ENCODE results near the gene SLAIN1. TPM values are rescaled to one million over a fixed set of nuclear protein-coding genes. Genes with fewer than 3 reads are reported as not detected.

SLAIN1 gene
- total RNA-seq, 2 donors from 2014 or later: 14.8 to 20.0 TPM

DNA sequence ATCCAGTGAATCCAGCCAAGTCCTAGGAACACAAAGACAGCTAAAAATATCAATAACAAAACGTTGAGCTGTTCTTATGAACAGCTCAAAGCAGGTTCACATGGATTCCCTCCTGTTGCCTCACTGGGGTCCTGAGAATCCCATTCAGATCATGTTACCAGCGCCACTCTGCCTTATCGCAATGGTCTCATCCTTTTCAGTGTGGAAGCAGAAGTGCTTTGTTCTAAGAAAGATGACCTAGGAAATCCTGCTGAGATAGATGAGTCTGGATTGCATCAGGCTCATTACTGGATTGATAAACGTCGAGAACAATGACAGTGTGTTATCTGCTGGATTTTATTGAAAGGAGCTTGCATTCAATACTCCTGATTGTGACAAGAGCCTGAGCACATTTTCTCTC is 87.0 kb downstream of the SLAIN1 start:
- ATAC-seq: no peak
- no peaks in the 10 kb centered on the region for H3K36me3 ChIP-seq (replicated peaks in 1 of 2; ENCODE audit: insufficient read depth in 1 of 2, low read depth in 2 of 2)
- TF ChIP-seq, protein P1, sequence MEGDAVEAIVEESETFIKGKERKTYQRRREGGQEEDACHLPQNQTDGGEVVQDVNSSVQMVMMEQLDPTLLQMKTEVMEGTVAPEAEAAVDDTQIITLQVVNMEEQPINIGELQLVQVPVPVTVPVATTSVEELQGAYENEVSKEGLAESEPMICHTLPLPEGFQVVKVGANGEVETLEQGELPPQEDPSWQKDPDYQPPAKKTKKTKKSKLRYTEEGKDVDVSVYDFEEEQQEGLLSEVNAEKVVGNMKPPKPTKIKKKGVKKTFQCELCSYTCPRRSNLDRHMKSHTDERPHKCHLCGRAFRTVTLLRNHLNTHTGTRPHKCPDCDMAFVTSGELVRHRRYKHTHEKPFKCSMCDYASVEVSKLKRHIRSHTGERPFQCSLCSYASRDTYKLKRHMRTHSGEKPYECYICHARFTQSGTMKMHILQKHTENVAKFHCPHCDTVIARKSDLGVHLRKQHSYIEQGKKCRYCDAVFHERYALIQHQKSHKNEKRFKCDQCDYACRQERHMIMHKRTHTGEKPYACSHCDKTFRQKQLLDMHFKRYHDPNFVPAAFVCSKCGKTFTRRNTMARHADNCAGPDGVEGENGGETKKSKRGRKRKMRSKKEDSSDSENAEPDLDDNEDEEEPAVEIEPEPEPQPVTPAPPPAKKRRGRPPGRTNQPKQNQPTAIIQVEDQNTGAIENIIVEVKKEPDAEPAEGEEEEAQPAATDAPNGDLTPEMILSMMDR (IDR thresholded peaks at IDR 0.05): no peak
- no peak for TF ChIP-seq POLR2A (IDR thresholded peaks at IDR 0.05)
- no peak for DNase-seq
- peaks cover 6% of the 10 kb centered on the region for H3K4me1 ChIP-seq
- H3K27ac ChIP-seq: no peak overlapping the region
- H3K4me3 ChIP-seq: no peak overlapping the region
- H3K27me3 ChIP-seq: no peaks in the 10 kb centered on the region
- WGBS, 2 donors: 52 to 63% methylated on average over 5 of the region's 5 CpGs
- H3K9me3 ChIP-seq: no peaks in the 10 kb centered on the region
- intact Hi-C loops (cut with DNase I): no loop called here

DNA sequence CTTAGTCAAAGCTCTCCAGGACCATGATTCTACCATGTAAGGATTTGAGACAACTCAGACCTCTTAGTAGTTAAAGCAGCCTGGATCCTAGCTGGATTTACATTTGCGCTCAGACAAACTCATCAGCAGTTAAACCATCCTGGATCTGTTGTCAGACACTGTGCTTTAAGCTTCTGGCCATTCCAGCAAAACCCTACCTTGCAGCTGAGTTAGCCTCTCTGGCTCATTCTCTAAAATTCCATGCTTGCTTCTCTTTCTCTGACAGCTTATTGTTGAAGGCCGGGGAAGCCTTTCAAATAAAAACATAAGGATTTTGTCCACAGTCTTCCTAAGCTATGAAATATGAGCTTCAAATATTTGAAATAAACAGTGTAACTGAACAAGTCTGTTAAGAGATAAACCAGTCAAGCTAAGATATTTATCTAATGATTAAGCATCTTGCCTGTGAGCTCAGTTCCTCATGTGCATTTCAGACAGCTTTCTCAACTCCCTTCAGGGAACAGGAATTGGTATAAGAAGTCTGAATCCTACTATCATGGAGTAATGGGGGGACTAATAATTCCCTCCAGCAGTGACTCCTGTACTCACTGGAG is 89.3 kb downstream of the SLAIN1 start:
- no peak for DNase-seq
- peaks cover 0 to 13% (median 0%) of the 10 kb centered on the region in 3 donors for H3K9me3 ChIP-seq
- no peak for TF ChIP-seq POLR2A (IDR thresholded peaks at IDR 0.05)
- TF ChIP-seq, protein P1 (IDR thresholded peaks at IDR 0.05): no peak
- H3K4me1 ChIP-seq: no peaks in the 10 kb centered on the region
- ATAC-seq: no peak
- intact Hi-C loops (cut with DNase I): no loop called here
- H3K27me3 ChIP-seq: no peaks in the 10 kb centered on the region
- 81 to 88% methylated on average over 2 of the region's 2 CpGs for whole genome bisulfite sequencing, 2 donors
- H3K36me3 ChIP-seq (replicated peaks in 1 of 2; ENCODE audit: insufficient read depth in 1 of 2, low read depth in 2 of 2): no peaks in the 10 kb centered on the region
- no peak overlapping the region for H3K4me3 ChIP-seq
- H3K27ac ChIP-seq: no peak overlapping the region

DNA sequence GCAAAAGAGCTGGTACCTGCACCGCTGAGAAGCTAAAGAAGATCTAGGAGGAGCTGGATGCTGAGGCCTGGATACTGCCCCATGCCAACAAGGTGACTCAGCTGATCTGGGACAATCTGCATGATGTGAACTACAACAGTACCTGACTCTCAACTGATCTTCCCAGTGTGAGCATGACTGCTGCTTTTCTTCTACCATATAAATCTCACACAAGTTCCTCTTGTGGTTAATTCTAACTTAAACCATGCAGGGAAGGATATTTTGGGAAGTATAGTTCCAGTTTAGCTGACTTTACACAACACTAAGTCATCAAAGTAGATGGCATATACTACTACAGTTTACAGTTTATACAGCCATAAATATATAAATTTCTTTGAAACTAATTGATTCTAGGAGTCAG is 91.9 kb downstream of the SLAIN1 start:
- Histone ChIP-seq H3K9me3 (peaks cover 0 to 13% (median 0%) of the 10 kb centered on the region in 3 donors), H3K4me1 (no peaks in the 10 kb centered on the region), H3K4me3 (no peak overlapping the region), H3K36me3 (replicated peaks in 1 of 2; ENCODE audit: insufficient read depth in 1 of 2, low read depth in 2 of 2) (no peaks in the 10 kb centered on the region), H3K27me3 (no peaks in the 10 kb centered on the region), H3K27ac (no peak overlapping the region)
- intact Hi-C loops (cut with DNase I): no loop called here
- no peak for DNase-seq
- ATAC-seq: no peak
- WGBS, 2 donors: 94 to 100% methylated on average over 1 of the region's 1 CpG
- no peak for TF ChIP-seq POLR2A (IDR thresholded peaks at IDR 0.05)
- TF ChIP-seq, protein P1 (IDR thresholded peaks at IDR 0.05): no peak

DNA sequence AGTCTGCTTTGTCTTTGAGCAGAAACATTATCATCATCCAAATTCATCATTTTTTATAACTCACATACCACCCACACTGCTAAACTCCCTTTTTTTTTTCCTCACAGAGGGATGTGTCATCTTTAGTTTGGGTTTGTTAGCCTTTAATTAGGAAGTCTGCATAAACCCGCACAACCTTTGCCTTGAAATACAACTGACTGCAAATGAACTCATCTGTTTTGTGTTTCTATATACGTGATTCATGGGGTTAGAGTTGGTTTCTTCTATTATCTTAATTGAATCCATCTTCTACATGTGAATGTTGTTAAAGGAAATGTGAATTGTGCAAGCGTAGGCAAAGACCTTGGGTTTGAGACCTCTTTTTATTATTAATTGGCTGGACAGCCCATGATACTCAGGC is 102.7 kb downstream of the SLAIN1 start:
- Histone ChIP-seq H3K27me3 (no peaks in the 10 kb centered on the region), H3K9me3 (no peaks in the 10 kb centered on the region), H3K36me3 (replicated peaks in 1 of 2; ENCODE audit: insufficient read depth in 1 of 2, low read depth in 2 of 2) (no peaks in the 10 kb centered on the region), H3K4me1 (no peaks in the 10 kb centered on the region), H3K27ac (no peak overlapping the region), H3K4me3 (no peak overlapping the region)
- DNase-seq: no peak
- ATAC-seq: no peak
- intact Hi-C loops (cut with DNase I): no loop called here
- WGBS, 2 donors: 47 to 60% methylated on average over 3 of the region's 3 CpGs
- TF ChIP-seq, protein P1 (IDR thresholded peaks at IDR 0.05): no peak
- TF ChIP-seq POLR2A (IDR thresholded peaks at IDR 0.05): no peak

DNA sequence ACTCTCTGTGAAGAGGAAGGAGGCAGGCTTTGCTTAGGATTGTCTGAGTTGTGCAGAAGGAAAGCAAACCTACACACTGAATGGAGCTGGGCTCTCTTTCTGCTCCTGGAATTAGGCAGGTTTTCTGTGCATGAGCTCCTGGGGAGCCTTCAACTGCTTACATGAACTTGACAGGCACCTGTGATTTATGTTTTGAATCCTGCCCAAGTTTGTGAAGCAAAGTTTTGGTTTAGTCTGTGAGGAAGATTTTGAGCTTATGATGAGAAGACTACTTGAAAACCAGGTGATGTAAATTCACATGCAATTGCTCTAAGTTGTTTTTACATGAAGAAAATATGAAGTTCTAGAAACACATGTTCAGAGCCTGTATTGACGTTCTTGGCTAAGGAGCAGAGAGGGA is 109.0 kb downstream of the SLAIN1 start:
- TF ChIP-seq, protein P1 (IDR thresholded peaks at IDR 0.05): no peak
- TF ChIP-seq POLR2A (IDR thresholded peaks at IDR 0.05): no peak
- Histone ChIP-seq H3K4me3 (no peak overlapping the region), H3K9me3 (no peaks in the 10 kb centered on the region), H3K27me3 (no peaks in the 10 kb centered on the region), H3K36me3 (replicated peaks in 1 of 2; ENCODE audit: insufficient read depth in 1 of 2, low read depth in 2 of 2) (no peaks in the 10 kb centered on the region), H3K27ac (no peak overlapping the region), H3K4me1 (no peaks in the 10 kb centered on the region)
- DNase-seq: no peak
- 50 to 51% methylated on average over 1 of the region's 1 CpG for WGBS, 2 donors
- ATAC-seq: no peak
- intact Hi-C loops (cut with DNase I): no loop called here

Data from body of pancreas (tissue), 4 donors.